NCI-H2081 treated with DMSO at 0.1 percent for 48 hours (cell line): ENCODE measurements around the gene ARHGAP4.

Experiments used
- DNase-seq: peaks from one replicate; lab custom pipeline; 2025; lab: John Stamatoyannopoulos, UW

The ARHGAP4 gene

DNA sequence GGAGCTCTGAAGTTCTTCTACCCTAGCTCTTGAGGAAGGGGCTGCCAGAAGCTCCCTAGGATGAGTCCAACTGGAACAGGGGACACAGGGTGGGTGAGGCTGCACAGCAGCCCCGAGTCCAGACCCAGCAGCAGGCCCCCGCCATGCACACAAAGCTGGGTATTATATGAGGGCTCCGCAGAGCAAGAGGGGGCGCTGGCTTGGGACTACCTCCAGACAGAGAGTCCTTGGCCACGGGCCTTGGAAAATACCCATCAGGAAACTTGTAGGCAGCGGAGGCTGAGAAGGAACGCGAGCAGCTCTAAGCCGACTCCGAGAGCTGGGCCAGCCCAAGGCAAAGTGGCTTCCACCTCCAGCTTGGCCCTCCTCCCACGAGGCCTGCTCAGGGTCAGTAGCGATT, 37.5 kb upstream of the ARHGAP4 start:
- no peak for DNase-seq

DNA sequence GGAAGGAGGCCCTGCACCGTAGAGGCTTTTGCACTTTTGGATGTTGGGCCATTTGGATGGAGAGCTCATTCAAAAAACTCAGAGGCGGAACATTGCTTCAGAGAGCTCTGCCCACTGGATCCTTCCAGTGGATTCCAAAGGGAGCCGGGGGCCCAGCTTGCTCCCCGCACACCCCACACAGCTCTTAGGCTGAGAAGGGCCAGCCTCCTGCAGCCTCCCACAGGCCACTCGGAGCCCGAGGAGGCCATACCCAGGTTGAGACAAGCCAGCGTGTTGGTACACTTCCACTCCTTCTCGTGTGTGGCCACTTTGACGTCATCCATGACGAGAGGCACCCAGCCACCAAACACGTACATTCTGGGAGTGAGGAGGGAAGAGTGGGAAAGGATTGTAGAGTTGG, 35.2 kb upstream of the ARHGAP4 start:
- no peak for DNase-seq

DNA sequence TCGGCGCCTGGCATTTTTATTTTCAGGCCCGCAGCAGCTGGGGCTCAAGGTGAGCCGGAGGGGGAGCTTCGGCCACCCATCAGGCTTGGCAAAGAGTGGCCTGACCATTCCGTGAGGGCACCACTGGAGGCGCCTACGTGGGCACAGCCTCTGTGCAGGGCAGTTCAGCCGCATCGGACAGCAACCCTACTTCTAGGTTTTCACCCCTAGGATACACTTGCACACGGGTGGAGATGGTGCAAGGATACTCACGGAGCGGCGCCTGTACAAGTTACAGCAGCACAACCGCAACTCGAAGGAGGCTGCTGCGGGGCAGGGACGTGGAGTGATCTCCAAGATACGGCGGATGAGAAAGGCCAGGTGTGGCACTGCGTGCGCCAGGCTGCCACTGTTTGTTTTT, 34.7 kb upstream of the ARHGAP4 start:
- no peak for DNase-seq

DNA sequence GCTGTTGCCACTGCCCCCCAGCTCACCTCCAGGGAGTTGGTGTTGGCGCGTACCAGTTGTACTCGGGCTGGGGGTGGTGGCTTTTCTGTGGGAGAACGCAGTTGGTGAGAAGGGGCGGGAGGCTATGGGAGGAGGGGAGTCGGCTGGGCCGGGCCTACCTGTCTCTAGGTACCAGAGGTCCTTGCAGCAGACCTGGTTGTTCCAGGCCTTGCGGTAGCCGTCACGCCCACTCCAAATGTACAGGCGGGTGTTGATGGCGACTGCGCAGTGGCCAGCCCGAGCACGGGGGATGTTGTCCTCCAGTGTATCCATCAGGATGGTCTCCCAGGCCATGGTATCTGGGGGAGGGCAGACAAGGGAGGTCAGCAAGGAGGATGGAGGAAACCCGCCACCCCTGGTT, 34.0 kb upstream of the ARHGAP4 start:
- DNase-seq, result no peak

DNA sequence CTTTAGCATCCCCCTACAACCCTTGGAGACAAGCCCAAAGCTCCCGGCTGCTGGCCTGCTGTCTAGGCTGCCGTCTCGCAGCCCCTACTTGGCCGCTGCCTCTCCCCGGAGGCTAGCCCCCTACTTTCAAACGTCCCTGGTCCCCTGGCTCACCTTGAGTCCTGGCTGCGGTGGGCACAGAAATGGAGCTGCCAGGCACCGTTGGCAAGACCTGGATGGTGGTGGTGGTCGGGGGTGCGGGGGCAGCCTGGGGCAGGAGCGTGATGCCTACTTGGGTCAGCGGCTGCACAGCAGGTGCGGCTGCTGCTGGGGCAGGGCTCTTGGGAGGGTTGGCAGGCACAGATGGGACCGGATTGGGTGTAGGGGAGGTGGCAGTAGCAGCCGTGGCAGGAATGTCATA, 33.6 kb upstream of the ARHGAP4 start:
- no peak for DNase-seq

DNA sequence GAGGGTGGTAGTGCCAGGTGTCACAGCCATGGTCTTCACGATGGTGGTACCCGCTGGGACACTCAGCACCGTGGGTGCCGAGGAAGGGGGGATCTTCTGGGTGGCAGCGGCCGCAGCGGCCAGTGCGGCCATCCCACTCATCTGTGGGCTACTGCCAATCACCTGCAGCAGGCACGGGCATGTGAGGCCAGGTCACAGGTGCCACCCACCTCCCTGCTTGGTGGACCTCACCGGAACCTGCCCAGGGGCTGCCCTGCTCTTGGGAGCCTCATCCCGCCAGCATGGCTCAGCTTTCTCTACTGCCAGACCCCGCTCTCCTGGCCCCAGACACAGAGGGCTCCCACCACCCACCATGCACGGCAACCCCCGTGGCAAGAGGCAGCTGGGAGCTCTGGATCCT, 32.5 kb upstream of the ARHGAP4 start:
- DNase-seq, result no peak

DNA sequence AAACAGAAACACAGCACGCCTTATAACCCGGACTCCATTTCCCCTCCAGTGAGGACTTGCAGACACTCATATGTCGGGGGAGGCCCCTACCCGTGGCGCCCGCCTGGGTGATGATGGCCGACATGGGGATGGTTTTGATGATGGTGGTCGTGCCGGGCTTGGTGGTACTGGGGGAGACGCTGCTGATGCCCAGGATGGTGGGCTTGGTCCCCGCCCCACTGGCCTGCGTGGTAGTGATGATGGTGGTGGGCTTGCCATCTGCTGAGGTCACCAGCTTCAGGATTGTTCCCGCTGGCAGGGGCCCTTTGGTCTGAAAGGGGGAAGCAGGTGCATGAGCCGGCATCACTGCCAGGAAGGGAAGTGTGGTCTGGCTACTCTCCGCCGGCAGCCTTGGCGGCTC, 31.2 kb upstream of the ARHGAP4 start:
- no peak for DNase-seq

DNA sequence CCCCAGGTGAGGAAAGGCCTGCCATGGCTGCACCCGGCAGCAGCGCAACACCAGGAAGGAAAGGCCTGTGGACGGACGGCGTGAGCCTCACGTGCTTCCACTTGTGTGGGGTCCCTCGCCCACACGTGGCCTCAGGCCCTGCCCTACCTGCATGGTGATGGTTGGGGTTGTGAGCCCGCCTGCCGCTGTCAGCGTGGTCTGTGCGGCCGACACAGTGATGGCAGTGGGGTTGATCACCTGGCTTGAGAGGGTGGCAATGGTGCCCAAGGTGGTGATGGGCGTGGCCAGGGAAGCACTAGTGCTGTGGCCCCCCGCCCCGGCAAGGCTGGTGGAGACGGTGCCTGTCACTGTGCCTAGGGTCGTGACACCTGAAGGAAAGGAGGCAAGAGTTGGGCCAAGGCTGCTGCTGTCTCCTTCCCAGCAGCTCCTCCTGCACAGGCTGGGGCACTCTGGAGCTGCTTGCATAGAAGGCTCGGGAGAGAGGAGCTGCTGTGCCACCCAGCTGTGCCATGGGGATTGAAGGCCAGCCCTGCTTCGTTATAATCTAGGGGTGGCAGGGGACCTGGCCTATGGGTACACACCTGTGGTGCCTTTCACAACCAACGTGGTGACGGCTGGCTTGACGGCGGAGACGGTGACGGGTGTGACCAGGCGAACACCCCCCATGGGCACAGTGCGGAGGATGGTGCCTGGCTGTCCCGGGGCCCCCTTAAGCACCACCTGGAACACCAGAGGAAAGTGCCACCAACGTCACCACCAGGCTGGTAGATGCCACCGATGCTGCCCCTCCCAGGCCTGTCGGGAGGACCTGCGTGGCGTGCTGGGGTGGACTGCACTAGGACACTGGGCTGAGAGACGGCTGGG, 30.2 kb upstream of the ARHGAP4 start:
- DNase-seq, result no peak

DNA sequence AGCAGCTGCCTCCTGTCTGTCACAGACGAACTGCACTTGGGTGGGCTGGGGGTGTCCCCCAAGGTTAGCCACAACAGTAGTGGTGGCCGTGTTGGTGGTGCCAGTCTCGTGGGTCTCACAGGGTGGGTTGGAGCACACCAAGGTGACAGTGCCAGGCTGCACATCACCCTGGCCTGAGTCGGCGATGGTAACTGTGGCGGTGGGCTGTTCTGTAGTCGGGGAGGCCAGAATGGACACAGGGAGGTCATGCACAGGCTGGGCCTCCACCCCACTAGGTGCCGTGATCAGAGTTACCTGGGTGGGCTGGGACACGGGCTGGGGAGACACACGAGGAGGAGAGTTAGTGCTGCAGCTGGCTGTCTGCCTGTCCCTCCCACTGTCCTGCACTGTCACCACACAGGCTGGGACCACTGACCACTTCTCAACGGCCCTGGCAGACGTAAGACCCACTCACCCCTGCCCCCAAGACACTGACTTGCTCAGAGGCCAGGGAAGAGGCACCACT, 29.2 kb upstream of the ARHGAP4 start:
- DNase-seq, result no peak

DNA sequence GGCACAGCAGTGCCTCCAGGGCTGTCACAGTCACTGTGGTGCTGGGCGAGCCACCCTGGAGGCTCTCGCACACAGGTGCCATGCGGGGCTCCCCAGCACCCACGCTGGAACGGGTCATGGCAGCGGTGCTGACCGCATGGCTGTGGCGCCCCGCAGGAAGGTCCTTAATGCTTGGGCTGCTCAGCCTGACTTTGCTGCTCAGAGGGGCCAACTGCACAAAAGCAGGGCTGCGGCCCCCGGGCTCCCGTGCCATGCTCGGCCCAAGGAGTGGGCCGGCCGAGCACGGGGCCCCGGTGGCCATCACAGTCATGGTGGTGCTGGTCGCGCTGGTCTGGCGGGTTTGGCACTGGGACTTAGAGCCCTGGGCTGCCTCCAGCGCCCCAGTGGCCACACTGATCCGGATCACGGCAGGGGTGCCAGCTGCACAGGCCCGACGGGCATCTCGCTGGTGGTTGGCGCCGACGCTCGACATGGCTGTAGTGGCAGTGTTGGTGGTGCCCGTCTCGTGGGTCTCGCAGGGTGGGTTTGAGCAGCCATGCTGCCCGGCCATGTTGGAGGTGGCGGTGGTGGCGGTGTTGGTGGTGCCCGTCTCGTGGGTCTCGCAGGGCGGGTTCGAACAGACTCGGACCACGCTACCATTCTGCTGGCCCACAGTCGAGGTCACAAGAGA, 28.6 kb upstream of the ARHGAP4 start:
- no peak for DNase-seq

DNA sequence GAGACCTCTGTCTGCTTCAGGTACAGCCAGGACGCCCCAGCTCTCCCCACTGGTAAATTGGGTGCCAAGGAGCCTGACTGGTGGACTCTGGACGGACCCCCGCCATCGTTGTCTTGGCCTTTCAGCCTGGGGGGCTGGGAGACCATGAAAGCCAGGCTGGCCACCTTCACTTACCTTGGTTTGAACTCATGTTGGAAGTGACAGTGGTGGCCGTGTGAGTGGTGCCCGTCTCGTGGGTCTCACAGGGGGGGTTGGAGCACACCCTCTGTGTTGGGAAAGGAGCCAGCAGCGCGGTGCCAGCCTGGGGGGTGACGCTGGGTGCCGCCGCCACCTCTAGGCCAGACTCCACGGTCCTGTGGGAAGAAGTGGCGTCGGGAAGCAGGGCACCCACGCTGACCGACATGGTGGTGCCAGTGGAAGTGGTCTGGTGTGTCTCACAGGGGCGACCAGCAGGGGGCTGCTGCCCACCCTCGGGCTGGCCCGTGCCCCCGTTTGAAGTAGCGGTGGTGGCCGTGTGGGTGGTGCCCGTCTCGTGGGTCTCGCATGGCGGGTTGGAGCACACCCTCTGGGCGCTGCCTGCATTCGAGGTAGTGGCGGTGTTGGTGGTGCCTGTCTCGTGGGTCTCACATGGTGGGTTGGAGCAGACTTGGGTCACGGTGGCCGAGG, 28.0 kb upstream of the ARHGAP4 start:
- no peak for DNase-seq

DNA sequence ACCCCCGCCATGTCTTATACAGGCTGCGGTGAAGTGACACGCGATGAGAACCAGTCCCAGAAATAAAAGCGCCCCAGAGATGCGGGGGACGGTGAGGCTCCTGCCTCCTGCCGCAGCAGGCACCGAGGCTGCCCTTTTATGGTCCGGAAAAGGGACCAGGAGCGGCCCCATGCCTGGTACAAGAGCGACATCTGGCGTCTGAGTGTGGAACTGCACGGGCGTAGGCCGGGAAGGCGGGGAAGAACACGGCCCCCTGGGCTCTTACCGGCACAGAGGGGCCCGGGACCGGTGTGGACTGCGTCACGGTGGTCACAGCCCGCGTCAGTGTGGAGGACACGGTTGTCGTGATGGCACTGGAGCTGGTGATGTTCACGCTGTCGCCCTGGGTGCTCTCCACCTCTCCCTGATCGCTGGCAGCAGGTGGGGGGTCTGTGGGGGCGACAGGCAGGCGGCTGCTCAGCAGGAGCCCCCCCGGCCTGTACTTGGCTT, 27.3 kb upstream of the ARHGAP4 start:
- no peak for DNase-seq

DNA sequence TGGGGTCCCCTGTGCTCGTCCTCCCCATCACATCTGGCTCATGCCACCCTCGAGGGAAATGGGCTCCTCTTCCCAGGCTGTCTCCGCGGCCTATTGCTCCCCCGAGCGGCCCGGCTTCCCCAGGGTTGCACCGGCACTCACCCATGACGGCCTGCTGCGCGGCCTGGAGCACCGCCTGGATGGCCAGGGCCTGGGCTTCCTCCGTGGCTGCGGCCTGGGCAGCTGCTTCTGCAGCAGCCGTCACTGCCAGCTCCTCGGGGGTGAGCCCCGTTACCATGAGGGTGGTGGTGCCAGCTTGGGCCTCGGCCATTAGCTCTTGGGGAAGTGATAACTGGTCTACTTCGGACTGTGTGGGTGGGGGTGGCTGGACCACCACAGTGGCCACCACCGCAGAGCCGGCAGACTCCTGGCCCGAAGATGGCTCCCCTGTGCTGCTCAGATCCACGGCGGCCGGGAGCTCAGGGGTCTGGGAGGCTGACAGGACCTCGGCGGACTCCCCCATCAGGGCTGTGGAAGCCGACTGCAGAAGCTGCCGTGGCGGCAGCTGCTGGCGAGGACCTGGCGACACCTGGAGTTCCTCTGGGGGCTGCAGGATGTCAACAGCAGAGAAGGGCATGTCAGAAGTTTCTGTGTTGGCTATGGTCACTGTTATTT, 26.4 kb upstream of the ARHGAP4 start:
- DNase-seq, result no peak

DNA sequence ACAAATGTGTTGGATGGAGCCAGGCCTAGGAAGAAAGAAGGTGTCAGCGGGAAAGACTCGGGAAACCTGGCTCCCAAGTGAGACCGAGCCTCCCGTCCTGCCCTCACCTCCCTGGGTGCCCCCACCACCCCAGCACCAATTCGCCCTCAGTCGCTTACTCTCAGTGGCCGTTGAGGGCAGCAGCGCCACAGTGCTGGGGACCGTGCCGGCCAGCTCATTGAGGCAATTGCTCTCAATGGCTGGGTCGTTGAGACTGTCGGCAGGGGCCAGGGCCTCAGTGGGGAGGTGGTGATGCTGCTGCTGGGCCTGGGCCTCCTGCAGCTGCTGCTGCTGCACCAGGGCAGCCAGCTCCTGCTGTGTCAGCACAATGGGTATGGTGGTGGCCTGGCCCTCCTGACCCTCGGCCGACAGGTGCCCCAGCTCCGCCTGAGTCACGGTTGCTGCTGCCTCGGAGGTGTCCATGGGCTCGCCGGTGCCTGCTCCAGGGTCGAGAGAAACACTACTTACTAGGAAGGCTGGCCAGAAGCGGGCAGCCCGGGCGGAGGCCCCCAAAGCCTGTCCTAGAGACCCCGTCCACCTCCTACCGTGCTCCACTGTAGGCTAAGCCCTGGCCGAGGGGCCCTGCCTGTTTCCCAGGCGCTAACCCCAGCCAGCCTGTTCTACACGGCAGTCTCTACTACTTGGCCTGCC, 25.8 kb upstream of the ARHGAP4 start:
- DNase-seq, result no peak

DNA sequence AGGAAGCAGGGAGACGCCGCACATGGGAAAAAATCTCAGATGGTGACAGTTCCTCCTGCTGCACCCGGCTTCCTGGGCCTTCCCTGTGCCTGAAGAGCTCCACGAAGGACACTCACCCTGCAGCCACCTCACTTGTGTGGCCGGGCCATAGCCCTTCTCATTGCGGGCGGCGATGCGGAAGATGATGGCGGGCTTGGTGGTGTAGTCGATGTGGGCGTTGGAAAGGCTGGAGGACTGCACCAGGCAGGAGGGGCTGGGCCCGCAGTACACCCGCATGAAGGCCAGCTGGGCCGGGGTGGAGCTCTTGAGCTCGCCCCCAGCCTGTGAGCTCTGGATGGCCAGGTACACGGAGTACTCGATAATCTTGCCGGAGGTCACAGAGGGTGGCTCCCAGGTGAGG, 24.1 kb upstream of the ARHGAP4 start:
- DNase-seq, result no peak

DNA sequence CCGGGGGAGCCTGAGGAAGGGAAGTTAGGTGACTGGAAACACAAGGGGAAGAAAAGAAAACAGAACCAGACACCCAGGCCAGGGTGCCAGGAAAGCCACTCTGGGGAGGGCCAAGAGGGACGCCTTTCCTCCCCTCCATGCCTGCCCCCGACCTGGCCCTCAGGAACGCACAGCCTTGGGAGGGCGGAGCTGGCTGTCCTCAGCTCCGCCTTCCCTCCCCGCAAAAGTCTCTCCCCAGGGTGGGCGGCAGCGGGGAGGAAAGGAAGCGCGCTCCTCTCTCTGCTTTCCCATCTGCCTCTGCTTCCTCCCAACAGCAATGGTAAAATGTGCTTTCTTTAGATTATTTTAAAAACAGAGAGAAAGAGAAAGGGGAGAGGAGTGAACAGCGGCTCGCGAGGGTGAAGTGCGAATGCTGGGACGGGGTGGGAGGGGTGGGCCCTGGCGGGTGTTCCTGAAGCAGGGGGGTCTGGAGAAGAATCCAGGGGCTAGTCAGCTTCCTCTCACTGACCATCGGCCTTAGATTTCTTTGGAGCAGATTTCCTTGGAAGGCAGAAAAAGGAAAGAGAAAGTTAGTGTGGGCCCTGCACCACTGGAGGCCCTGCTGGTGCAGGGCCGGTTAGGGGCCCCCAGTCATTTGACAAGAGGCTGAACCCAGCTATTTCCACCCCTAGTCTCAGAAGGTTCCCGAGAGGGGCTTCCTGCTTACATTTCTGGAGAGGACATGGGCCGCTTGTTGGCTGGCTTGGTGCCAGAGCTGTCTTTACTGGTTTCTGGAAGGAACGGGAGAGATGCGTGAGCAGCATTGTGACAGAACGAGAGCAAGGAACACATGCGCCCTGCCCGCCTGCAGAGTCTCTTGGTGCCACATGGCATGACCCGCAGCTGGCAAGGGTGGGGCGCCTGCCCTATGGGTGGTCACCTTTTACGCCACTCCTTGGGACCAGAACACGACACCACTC, 23.1 kb upstream of the ARHGAP4 start:
- no peak for DNase-seq

DNA sequence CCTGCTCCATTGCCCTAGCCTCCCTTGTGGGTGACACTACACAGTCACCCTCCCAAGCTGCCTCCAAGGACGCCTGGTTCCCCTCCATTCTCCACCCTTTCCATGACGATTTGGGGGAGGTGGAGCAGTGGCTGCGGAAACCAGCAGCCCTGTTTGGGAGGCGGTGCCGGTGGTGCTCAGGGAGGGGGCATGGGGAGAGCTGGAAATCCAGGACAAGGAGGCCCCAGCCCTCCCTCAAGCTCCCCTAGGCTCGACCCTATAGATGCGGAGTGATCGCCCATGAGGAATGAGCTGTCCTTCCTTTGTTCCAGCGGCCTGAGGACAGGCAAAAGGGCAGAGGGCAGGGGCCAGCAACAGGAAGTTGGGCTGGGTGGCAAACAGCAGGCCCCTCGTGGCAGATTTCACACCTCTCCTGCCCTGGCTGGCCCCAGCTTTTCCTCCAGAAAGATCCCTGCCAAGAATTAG, 22.0 kb upstream of the ARHGAP4 start:
- DNase-seq, result no peak

DNA sequence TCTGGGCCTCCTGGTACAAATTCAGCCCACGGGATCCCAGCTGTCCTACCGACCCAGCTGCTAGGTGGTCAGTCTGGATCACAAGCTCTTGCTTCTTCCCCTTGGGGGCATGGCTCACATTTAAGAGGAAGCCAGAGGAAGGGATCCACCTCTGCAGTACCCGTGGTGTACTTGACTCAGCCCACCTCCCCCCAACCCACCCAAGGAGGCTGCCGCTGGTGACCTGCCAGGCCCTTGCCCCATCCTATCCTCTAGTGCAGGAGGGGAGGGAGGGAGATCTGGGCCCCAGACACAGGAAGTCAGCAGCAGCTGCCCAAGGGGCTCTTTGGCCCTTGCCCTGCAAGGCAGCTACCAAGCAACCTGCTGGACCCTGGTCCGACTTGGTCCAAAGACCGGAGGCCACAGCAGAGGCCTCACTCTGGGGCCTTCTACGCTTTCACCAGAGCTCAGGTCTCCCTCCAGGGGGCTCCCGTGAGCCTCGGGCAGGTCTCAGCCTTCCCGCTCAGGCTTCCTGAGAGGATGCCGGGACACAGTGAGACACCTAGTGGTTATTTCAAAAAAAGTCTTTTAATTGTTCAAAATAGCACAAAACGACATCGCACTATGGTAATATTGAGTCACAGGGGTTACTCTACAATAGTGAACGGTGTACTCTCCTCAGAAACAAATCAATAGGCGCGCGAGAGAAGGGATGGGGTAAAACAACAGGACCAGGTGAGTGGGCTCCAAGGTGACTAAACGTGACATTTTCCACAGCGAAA, 21.1 kb upstream of the ARHGAP4 start:
- DNase-seq, result peak; percentile 3
